ENCODE measurements around the gene CHRM2.
A peak's percentile ranks its signal among the peaks of the same experiment; 100 is the strongest.

Gene CHRM2

DNA sequence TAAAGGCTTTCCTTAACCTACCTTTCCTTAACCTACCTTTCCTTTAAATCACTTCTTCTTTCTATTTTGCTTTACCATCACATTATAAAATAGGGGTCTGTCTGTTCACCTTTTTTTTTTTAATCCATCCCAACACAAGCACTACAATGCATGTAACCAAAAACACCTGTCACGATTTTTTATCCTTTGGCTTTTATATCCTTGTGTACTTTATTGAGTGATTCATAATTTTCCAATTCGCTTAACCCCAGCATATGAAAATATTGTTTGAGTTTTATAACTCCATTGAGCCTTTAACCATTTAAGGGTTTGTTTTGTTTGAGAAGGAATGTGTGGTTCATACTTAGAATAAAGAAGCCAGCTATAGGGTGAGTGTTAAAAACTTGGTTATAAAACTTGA lies 132.2 kb downstream of the CHRM2 start:
- Histone ChIP-seq H3K27me3 (replicated peaks in 2 of 5; ENCODE audit: control insufficient read depth in 4 of 5, insufficient read depth in 5 of 5, low read length in 4 of 5) (no peaks in the 10 kb centered on the region), H3K36me3 (ENCODE audit: control insufficient read depth in 4 of 4, insufficient read depth in 4 of 4, low read length in 3 of 4) (no peaks in the 10 kb centered on the region), H3K4me3 (ENCODE audit: control insufficient read depth in 1 of 7, extremely low read depth in 1 of 7, insufficient read depth in 4 of 7, low read depth in 2 of 7, low read length in 6 of 7) (no peak overlapping the region), H3K9me3 (ENCODE audit: control extremely low read depth in 1 of 5, control insufficient read depth in 4 of 5, insufficient read depth in 2 of 5, low read depth in 1 of 5, low read length in 4 of 5) (no peaks in the 10 kb centered on the region), H3K4me1 (ENCODE audit: control extremely low read depth in 1 of 4, control insufficient read depth in 4 of 4, insufficient read depth in 4 of 4, low read length in 3 of 4) (peaks cover 0 to 1% (median 0%) of the 10 kb centered on the region in 4 experiments), H3K27ac (ENCODE audit: insufficient read depth in 1 of 2, low read depth in 1 of 2, low read length in 2 of 2, poor library complexity in 1 of 2, severe bottlenecking in 2 of 2) (no peak overlapping the region)
- no CpG with 5 or more reads among the region's 2 CpGs for WGBS (ENCODE audit: insufficient coverage)
- no peak for DNase-seq
- ChIA-PET CTCF (no interaction called here), POLR2A (no interaction called here)

DNA sequence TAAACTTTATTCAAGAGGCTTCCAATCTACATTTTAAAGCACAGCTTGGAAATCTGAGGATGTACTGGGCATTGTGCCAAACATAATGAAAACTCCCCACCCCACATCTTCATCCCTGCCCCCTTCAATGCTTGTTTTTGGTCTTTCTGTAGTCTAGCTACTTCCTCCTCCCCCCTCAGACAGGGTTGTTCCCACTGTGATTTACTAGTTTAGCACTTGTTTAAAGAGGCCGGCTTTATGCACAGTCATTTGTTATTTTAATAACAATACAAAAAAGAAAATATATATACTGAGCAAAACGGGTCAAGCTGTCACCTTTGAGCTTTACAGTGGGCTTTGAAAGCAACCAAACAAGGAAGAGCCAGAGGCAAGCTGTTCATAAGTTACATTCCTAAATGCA lies 132.6 kb downstream of the CHRM2 start:
- WGBS (ENCODE audit: insufficient coverage), result 11% methylated on average over 1 of the region's 2 CpGs
- POLR2A ChIA-PET, result no interaction called here
- no peak for DNase-seq

DNA sequence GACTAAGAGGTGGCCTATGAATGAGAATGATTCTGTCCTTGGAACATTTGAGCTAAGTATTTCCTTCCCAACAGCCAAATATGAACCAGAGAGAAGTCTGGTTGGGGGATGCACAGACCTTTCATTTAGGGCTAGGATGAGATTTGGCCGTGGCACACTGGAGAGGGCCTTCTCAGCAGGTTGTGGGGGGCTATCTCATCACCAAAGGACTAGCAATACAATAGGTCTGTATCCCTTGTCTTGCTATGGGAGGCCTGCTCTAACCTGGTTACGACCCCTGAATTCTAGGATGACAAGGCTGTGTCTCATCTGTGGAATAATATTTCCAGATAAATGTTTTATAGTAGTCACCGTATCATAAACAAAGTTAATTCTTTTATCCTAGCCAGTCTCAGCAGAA lies 133.0 kb downstream of the CHRM2 start:
- WGBS (ENCODE audit: insufficient coverage), result 86% methylated on average over 1 of the region's 3 CpGs
- CTCF ChIA-PET, result no interaction called here
- POLR2A ChIA-PET, result no interaction called here
- no peak overlapping the region for H3K4me3 ChIP-seq (ENCODE audit: control insufficient read depth in 1 of 7, extremely low read depth in 1 of 7, insufficient read depth in 4 of 7, low read depth in 2 of 7, low read length in 6 of 7)
- H3K27ac ChIP-seq (ENCODE audit: insufficient read depth in 1 of 2, low read depth in 1 of 2, low read length in 2 of 2, poor library complexity in 1 of 2, severe bottlenecking in 2 of 2), result no peak overlapping the region
- H3K36me3 ChIP-seq (ENCODE audit: control insufficient read depth in 4 of 4, insufficient read depth in 4 of 4, low read length in 3 of 4), result no peaks in the 10 kb centered on the region
- no peak for DNase-seq
- no peaks in the 10 kb centered on the region for H3K27me3 ChIP-seq (replicated peaks in 2 of 5; ENCODE audit: control insufficient read depth in 4 of 5, insufficient read depth in 5 of 5, low read length in 4 of 5)
- peaks cover 0 to 1% (median 0%) of the 10 kb centered on the region in 4 experiments for H3K4me1 ChIP-seq (ENCODE audit: control extremely low read depth in 1 of 4, control insufficient read depth in 4 of 4, insufficient read depth in 4 of 4, low read length in 3 of 4)
- no peaks in the 10 kb centered on the region for H3K9me3 ChIP-seq (ENCODE audit: control extremely low read depth in 1 of 5, control insufficient read depth in 4 of 5, insufficient read depth in 2 of 5, low read depth in 1 of 5, low read length in 4 of 5)

More for the DNA sequence above, 132.6 kb downstream of the CHRM2 start:
- CTCF ChIA-PET, result no interaction called here
- no peaks in the 10 kb centered on the region for H3K9me3 ChIP-seq (ENCODE audit: control extremely low read depth in 1 of 5, control insufficient read depth in 4 of 5, insufficient read depth in 2 of 5, low read depth in 1 of 5, low read length in 4 of 5)
- no peaks in the 10 kb centered on the region for H3K36me3 ChIP-seq (ENCODE audit: control insufficient read depth in 4 of 4, insufficient read depth in 4 of 4, low read length in 3 of 4)
- H3K4me3 ChIP-seq (ENCODE audit: control insufficient read depth in 1 of 7, extremely low read depth in 1 of 7, insufficient read depth in 4 of 7, low read depth in 2 of 7, low read length in 6 of 7), result no peak overlapping the region
- H3K27me3 ChIP-seq (replicated peaks in 2 of 5; ENCODE audit: control insufficient read depth in 4 of 5, insufficient read depth in 5 of 5, low read length in 4 of 5), result no peaks in the 10 kb centered on the region
- H3K4me1 ChIP-seq (ENCODE audit: control extremely low read depth in 1 of 4, control insufficient read depth in 4 of 4, insufficient read depth in 4 of 4, low read length in 3 of 4), result peaks cover 0 to 1% (median 0%) of the 10 kb centered on the region in 4 experiments
- H3K27ac ChIP-seq (ENCODE audit: insufficient read depth in 1 of 2, low read depth in 1 of 2, low read length in 2 of 2, poor library complexity in 1 of 2, severe bottlenecking in 2 of 2), result no peak overlapping the region

DNA sequence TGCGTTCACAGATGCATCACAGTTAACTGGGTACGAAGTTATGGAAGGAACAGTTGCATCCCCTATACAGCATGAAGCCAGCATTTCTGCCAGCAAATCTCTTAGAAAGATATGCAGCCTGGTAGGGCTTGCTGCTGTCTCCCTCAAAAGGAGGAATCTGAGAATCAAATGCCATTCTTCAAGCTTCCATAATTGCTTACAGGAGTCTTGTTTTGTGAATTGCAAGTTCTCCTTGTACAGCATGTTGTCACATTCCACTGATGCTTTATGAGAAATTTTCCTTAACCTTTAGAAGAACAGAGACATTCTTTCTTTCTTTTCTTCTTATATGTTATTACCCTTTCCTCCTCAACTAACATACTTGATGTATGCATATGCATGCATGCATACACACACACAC lies 134.6 kb downstream of the CHRM2 start:
- H3K4me1 ChIP-seq (ENCODE audit: control extremely low read depth in 1 of 4, control insufficient read depth in 4 of 4, insufficient read depth in 4 of 4, low read length in 3 of 4), result peaks cover 0 to 1% (median 0%) of the 10 kb centered on the region in 4 experiments
- 100% methylated on average over 2 of the region's 2 CpGs for WGBS (ENCODE audit: insufficient coverage)
- H3K27ac ChIP-seq (ENCODE audit: insufficient read depth in 1 of 2, low read depth in 1 of 2, low read length in 2 of 2, poor library complexity in 1 of 2, severe bottlenecking in 2 of 2), result no peak overlapping the region
- no peak overlapping the region for H3K4me3 ChIP-seq (ENCODE audit: control insufficient read depth in 1 of 7, extremely low read depth in 1 of 7, insufficient read depth in 4 of 7, low read depth in 2 of 7, low read length in 6 of 7)
- DNase-seq, result no peak
- no peaks in the 10 kb centered on the region for H3K36me3 ChIP-seq (ENCODE audit: control insufficient read depth in 4 of 4, insufficient read depth in 4 of 4, low read length in 3 of 4)
- no peaks in the 10 kb centered on the region for H3K27me3 ChIP-seq (replicated peaks in 2 of 5; ENCODE audit: control insufficient read depth in 4 of 5, insufficient read depth in 5 of 5, low read length in 4 of 5)
- CTCF ChIA-PET, result no interaction called here
- no peaks in the 10 kb centered on the region for H3K9me3 ChIP-seq (ENCODE audit: control extremely low read depth in 1 of 5, control insufficient read depth in 4 of 5, insufficient read depth in 2 of 5, low read depth in 1 of 5, low read length in 4 of 5)
- POLR2A ChIA-PET, result no interaction called here

DNA sequence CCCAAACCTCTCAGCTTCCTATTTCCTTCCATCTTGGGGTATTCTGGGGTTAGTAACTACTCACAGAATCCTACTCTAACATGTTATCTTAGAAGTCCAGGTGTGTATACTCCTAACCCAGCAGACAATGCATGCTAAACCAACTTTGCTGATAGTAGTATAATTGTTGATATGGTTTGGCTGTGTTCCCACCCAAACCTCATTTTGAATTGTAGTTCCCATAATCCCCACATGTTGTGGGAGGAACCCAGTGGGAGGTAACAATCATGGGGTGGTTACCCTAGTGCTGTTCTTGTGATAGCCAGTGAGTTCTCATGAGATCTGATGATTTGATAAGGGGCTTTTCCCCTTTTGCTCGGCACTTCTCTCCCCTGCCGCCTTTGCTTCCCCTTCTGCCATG lies 135.1 kb downstream of the CHRM2 start:
- no peak overlapping the region for H3K27ac ChIP-seq (ENCODE audit: insufficient read depth in 1 of 2, low read depth in 1 of 2, low read length in 2 of 2, poor library complexity in 1 of 2, severe bottlenecking in 2 of 2)
- H3K36me3 ChIP-seq (ENCODE audit: control insufficient read depth in 4 of 4, insufficient read depth in 4 of 4, low read length in 3 of 4), result no peaks in the 10 kb centered on the region
- H3K4me3 ChIP-seq (ENCODE audit: control insufficient read depth in 1 of 7, extremely low read depth in 1 of 7, insufficient read depth in 4 of 7, low read depth in 2 of 7, low read length in 6 of 7), result no peak overlapping the region
- ChIA-PET CTCF (no interaction called here), POLR2A (no interaction called here)
- 30% methylated on average over 2 of the region's 2 CpGs for WGBS (ENCODE audit: insufficient coverage)
- H3K4me1 ChIP-seq (ENCODE audit: control extremely low read depth in 1 of 4, control insufficient read depth in 4 of 4, insufficient read depth in 4 of 4, low read length in 3 of 4), result peaks cover 0 to 1% (median 0%) of the 10 kb centered on the region in 4 experiments
- DNase-seq, result peak in 2 of 3 donors; percentile 10 to 36
- H3K9me3 ChIP-seq (ENCODE audit: control extremely low read depth in 1 of 5, control insufficient read depth in 4 of 5, insufficient read depth in 2 of 5, low read depth in 1 of 5, low read length in 4 of 5), result no peaks in the 10 kb centered on the region
- no peaks in the 10 kb centered on the region for H3K27me3 ChIP-seq (replicated peaks in 2 of 5; ENCODE audit: control insufficient read depth in 4 of 5, insufficient read depth in 5 of 5, low read length in 4 of 5)

DNA sequence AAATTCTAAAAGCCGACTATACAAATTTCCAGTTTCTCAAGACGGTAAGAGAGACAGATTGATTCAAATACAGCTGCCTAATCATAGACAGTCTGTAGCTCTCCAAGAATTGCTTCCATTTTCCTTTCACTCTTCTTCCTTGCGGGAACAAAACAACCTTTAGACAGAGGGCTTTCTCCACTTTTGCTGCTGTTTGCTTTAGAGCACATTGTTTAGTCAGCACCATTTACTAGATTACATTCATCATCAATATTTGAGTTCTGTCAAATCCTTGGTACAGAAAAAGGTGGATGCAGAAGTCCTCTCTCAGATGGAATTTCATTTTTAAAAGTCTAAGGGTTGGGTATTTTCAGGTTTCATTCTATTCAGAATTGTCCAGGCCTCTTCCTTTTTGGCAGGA lies 137.4 kb downstream of the CHRM2 start:
- Histone ChIP-seq H3K27me3 (replicated peaks in 2 of 5; ENCODE audit: control insufficient read depth in 4 of 5, insufficient read depth in 5 of 5, low read length in 4 of 5) (no peaks in the 10 kb centered on the region), H3K27ac (ENCODE audit: insufficient read depth in 1 of 2, low read depth in 1 of 2, low read length in 2 of 2, poor library complexity in 1 of 2, severe bottlenecking in 2 of 2) (no peak overlapping the region), H3K36me3 (ENCODE audit: control insufficient read depth in 4 of 4, insufficient read depth in 4 of 4, low read length in 3 of 4) (no peaks in the 10 kb centered on the region), H3K4me3 (ENCODE audit: control insufficient read depth in 1 of 7, extremely low read depth in 1 of 7, insufficient read depth in 4 of 7, low read depth in 2 of 7, low read length in 6 of 7) (no peak overlapping the region), H3K4me1 (ENCODE audit: control extremely low read depth in 1 of 4, control insufficient read depth in 4 of 4, insufficient read depth in 4 of 4, low read length in 3 of 4) (peaks cover 0 to 1% (median 0%) of the 10 kb centered on the region in 4 experiments), H3K9me3 (ENCODE audit: control extremely low read depth in 1 of 5, control insufficient read depth in 4 of 5, insufficient read depth in 2 of 5, low read depth in 1 of 5, low read length in 4 of 5) (no peaks in the 10 kb centered on the region)
- ChIA-PET CTCF (no interaction called here), POLR2A (interaction anchor here (0.6 kb wide), 1 partner anchor 81 kb away, joined by 3 read pairs; no protein-coding TSS in a partner anchor)
- DNase-seq, result no peak
- WGBS (ENCODE audit: insufficient coverage), result 94% methylated on average over 2 of the region's 3 CpGs

DNA sequence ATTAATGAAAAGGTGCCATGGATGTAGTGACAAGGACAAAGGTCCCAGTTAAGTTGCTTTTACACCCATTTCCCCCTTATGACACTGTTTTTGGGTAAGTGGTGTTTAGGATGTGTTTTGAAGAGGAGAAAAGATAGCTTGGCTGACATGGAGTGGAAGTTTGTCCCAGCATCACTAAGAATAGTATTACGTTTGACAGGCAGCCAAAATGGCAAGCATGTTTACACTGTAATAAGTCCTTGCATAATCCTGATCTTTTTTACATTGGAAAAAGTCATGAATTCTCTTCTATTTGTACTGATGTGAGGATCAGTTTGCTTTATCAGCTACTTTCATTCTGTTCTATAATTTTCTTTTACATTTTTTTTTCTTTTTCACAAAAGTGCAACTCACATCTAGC lies 137.8 kb downstream of the CHRM2 start:
- Histone ChIP-seq H3K9me3 (ENCODE audit: control extremely low read depth in 1 of 5, control insufficient read depth in 4 of 5, insufficient read depth in 2 of 5, low read depth in 1 of 5, low read length in 4 of 5) (no peaks in the 10 kb centered on the region), H3K36me3 (ENCODE audit: control insufficient read depth in 4 of 4, insufficient read depth in 4 of 4, low read length in 3 of 4) (no peaks in the 10 kb centered on the region), H3K4me1 (ENCODE audit: control extremely low read depth in 1 of 4, control insufficient read depth in 4 of 4, insufficient read depth in 4 of 4, low read length in 3 of 4) (peaks cover 0 to 1% (median 0%) of the 10 kb centered on the region in 4 experiments), H3K27ac (ENCODE audit: insufficient read depth in 1 of 2, low read depth in 1 of 2, low read length in 2 of 2, poor library complexity in 1 of 2, severe bottlenecking in 2 of 2) (no peak overlapping the region), H3K27me3 (replicated peaks in 2 of 5; ENCODE audit: control insufficient read depth in 4 of 5, insufficient read depth in 5 of 5, low read length in 4 of 5) (no peaks in the 10 kb centered on the region), H3K4me3 (ENCODE audit: control insufficient read depth in 1 of 7, extremely low read depth in 1 of 7, insufficient read depth in 4 of 7, low read depth in 2 of 7, low read length in 6 of 7) (no peak overlapping the region)
- ChIA-PET CTCF (no interaction called here), POLR2A (no interaction called here)
- DNase-seq, result no peak
- no CpG with 5 or more reads among the region's 1 CpG for WGBS (ENCODE audit: insufficient coverage)
